GM19238 (cell line): ENCODE results near the gene LMAN1L.

Source experiments
- DNase-seq: peaks from one replicate; pipeline ENCODE4 v3.0.0; 2011; ENCODE audit warnings: low spot score; ENCODE audit not compliant: insufficient read length

The LMAN1L gene

GRCh38 chr15:74855857-74856256 is 43.2 kb downstream of the LMAN1L start:
- DNase-seq: no peak

- DNase-seq: no peak
Measured at GRCh38 chr15:74856537-74856936, 43.9 kb downstream of the LMAN1L start.

- DNase-seq: peak; percentile 69
Measured at GRCh38 chr15:74857082-74857655, 44.5 kb downstream of the LMAN1L start.

GRCh38 chr15:74857671-74858368 is 45.2 kb downstream of the LMAN1L start:
- DNase-seq: no peak

- no peak for DNase-seq
Measured at GRCh38 chr15:74858369-74858740, 45.7 kb downstream of the LMAN1L start.

GRCh38 chr15:74863239-74864056 is 50.8 kb downstream of the LMAN1L start:
- DNase-seq: no peak

- DNase-seq: no peak
Measured at GRCh38 chr15:74864296-74864695, 51.7 kb downstream of the LMAN1L start.

- no peak for DNase-seq
Measured at GRCh38 chr15:74865316-74865715, 52.7 kb downstream of the LMAN1L start.

- DNase-seq: no peak
Measured at GRCh38 chr15:74866090-74866489, 53.5 kb downstream of the LMAN1L start.

GRCh38 chr15:74867466-74868038 is 54.9 kb downstream of the LMAN1L start:
- DNase-seq: no peak

- DNase-seq: no peak
Measured at GRCh38 chr15:74868059-74868458, 55.4 kb downstream of the LMAN1L start.

GRCh38 chr15:74869372-74869725 is 56.7 kb downstream of the LMAN1L start:
- DNase-seq: no peak

- DNase-seq: peak; percentile 77
Measured at GRCh38 chr15:74869726-74870407, 57.2 kb downstream of the LMAN1L start.

- no peak for DNase-seq
Measured at GRCh38 chr15:74870436-74871215, 58.0 kb downstream of the LMAN1L start.

- no peak for DNase-seq
Measured at GRCh38 chr15:74872702-74873035, 60.0 kb downstream of the LMAN1L start.

- DNase-seq: peak; percentile 96
Measured at GRCh38 chr15:74873036-74873755, 60.6 kb downstream of the LMAN1L start, which contains the start of gene SCAMP2. TSS of gene SCAMP2 (minus strand) at chr15:74873365. CDS start at chr15:74873255, 110 bp downstream.

GRCh38 chr15:74873756-74874424 is 61.3 kb downstream of the LMAN1L start:
- DNase-seq: no peak
